Natural killer cell (primary cell): ENCODE results near the gene CDC42EP3. TPM values are rescaled to one million over a fixed set of nuclear protein-coding genes. Genes with fewer than 3 reads are reported as not detected.

Experiments used
- ATAC-seq, 3 donors: fragments of 150-1000 bp in 2 of 3; fragments of 200-7000 bp in 1 of 3; cut with Tn5 transposase; 1 replicate in 1 of 3; 2 replicates in 2 of 3; pipeline ENCODE4 v1.10.0; 2021; ENCODE audit warnings: mild to moderate bottlenecking in 2 of 3, moderate library complexity in 2 of 3
- DNase-seq, 2 donors: peaks; one replicate each; pipeline versions ENCODE4 v3.0.0 to v3.0.0-alpha.2; 2013 to 2021; ENCODE audit warnings: mixed read lengths in 1 of 2
- H3K27ac ChIP-seq: one replicate; pipeline ENCODE4 v1.5.1; 2013; ENCODE audit warnings: mild to moderate bottlenecking, low read length
- H3K27me3 ChIP-seq: one replicate; pipeline ENCODE4 v1.6.1; 2013; ENCODE audit warnings: low read length; ENCODE audit not compliant: control insufficient read depth, insufficient read depth
- H3K36me3 ChIP-seq: one replicate; pipeline ENCODE4 v1.6.1; 2013; ENCODE audit warnings: low read length; ENCODE audit not compliant: control insufficient read depth, insufficient read depth
- H3K4me1 ChIP-seq: one replicate; pipeline ENCODE4 v1.6.1; 2013; ENCODE audit warnings: low read length; ENCODE audit not compliant: control insufficient read depth, insufficient read depth
- H3K4me3 ChIP-seq: one replicate; pipeline ENCODE4 v1.5.1; 2013; ENCODE audit warnings: low read length
- H3K9me3 ChIP-seq: one replicate; pipeline ENCODE4 v1.6.1; 2013; ENCODE audit warnings: low read length; ENCODE audit not compliant: control insufficient read depth, insufficient read depth
- H3K27ac Mint-ChIP-seq, 2 donors: one replicate each; pipeline ENCODE4 v1.8.0; 2022; ENCODE audit warnings: mild to moderate bottlenecking in 2 of 2, mixed read lengths in 2 of 2, moderate library complexity in 1 of 2
- H3K27me3 Mint-ChIP-seq, 2 donors: one replicate each; pipeline ENCODE4 v1.8.0; 2022; ENCODE audit warnings: low read depth in 2 of 2, mixed read lengths in 2 of 2
- H3K36me3 Mint-ChIP-seq: one replicate; pipeline ENCODE4 v1.8.0; 2022; ENCODE audit warnings: mixed read lengths
- H3K4me1 Mint-ChIP-seq, 2 donors: one replicate each; pipeline ENCODE4 v1.8.0; 2022; ENCODE audit warnings: mixed read lengths in 2 of 2
- H3K4me3 Mint-ChIP-seq: one replicate; pipeline ENCODE4 v1.8.0; 2022; ENCODE audit warnings: mild to moderate bottlenecking, moderate library complexity, mixed read lengths
- H3K9me3 Mint-ChIP-seq, 2 donors: one replicate each; pipeline ENCODE4 v1.8.0; 2022; ENCODE audit warnings: mixed read lengths in 2 of 2
- WGBS: methylation state at CpG from one replicate; pipeline ENCODE4 v1.1.7; 2013; ENCODE audit warnings: missing lambda C conversion rate; ENCODE audit not compliant: insufficient coverage; 5-methylcytosine and 5-hydroxymethylcytosine counted together
- intact Hi-C: fragments of 100-400 bp; cut with micrococcal nuclease; formaldehyde crosslinking; loops from one replicate; pipeline ENCODE4 v1.14.2; 2022
- total RNA-seq, 4 donors: library from RNA; stranded (reverse); fragments of 120-200 nt in 1 of 4; gene quantifications; one replicate each; pipeline versions ENCODE4 v1.2.3 to v1.2.4, GENCODE V29; 2013 to 2022
- TF ChIP-seq, protein P1 (sequence below): fragments of 200-600 bp; IDR thresholded peaks from one replicate; pipeline ENCODE4 v1.8.0; 2022; ENCODE audit warnings: antibody characterized with exemption

CDC42EP3 gene
- total RNA-seq, 3 donors from 2014 or later (not counting 1 experiment from before 2014, with no cell fraction given): 73.9 to 105 (median 84.6) TPM

DNA sequence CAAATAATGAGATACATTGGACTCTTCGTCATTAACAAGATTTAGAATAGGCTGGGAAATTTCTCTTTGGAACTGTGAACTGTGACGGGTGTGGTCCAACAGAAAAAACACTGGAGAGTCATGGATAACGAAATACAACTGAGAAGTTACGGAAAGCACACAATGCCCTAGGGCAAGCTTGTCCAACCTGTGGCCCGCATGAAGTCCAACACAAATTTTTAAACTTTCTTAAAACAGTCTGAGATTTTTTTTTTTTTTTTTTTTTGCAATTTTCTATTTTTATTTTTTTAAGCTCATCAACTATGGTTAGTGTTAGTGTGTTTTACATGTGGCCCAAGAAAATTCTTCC is 27.7 kb downstream of the CDC42EP3 start:
- peaks cover 42% of the 10 kb centered on the region for H3K4me1 ChIP-seq
- peaks cover 80 to 85% of the 10 kb centered on the region in 2 donors for H3K4me1 Mint-ChIP-seq
- intact Hi-C loops: no loop called here
- H3K27me3 ChIP-seq: no peaks in the 10 kb centered on the region
- peaks cover 49% of the 10 kb centered on the region for H3K36me3 ChIP-seq
- H3K9me3 ChIP-seq: peaks cover 4% of the 10 kb centered on the region
- no peak for DNase-seq
- H3K27me3 Mint-ChIP-seq: no peaks in the 10 kb centered on the region
- TF ChIP-seq, protein P1, sequence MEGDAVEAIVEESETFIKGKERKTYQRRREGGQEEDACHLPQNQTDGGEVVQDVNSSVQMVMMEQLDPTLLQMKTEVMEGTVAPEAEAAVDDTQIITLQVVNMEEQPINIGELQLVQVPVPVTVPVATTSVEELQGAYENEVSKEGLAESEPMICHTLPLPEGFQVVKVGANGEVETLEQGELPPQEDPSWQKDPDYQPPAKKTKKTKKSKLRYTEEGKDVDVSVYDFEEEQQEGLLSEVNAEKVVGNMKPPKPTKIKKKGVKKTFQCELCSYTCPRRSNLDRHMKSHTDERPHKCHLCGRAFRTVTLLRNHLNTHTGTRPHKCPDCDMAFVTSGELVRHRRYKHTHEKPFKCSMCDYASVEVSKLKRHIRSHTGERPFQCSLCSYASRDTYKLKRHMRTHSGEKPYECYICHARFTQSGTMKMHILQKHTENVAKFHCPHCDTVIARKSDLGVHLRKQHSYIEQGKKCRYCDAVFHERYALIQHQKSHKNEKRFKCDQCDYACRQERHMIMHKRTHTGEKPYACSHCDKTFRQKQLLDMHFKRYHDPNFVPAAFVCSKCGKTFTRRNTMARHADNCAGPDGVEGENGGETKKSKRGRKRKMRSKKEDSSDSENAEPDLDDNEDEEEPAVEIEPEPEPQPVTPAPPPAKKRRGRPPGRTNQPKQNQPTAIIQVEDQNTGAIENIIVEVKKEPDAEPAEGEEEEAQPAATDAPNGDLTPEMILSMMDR: no peak
- peaks cover 28% of the 10 kb centered on the region for H3K36me3 Mint-ChIP-seq
- no peak for ATAC-seq
- H3K27ac ChIP-seq: no peak overlapping the region
- 97% methylated on average over 5 of the region's 5 CpGs for WGBS
- H3K4me3 ChIP-seq: no peak overlapping the region
- H3K9me3 Mint-ChIP-seq: no peaks in the 10 kb centered on the region
- peak overlapping the region; percentile 70 for H3K4me3 Mint-ChIP-seq
- H3K27ac Mint-ChIP-seq: peak overlapping the region; percentile 91 to 96

DNA sequence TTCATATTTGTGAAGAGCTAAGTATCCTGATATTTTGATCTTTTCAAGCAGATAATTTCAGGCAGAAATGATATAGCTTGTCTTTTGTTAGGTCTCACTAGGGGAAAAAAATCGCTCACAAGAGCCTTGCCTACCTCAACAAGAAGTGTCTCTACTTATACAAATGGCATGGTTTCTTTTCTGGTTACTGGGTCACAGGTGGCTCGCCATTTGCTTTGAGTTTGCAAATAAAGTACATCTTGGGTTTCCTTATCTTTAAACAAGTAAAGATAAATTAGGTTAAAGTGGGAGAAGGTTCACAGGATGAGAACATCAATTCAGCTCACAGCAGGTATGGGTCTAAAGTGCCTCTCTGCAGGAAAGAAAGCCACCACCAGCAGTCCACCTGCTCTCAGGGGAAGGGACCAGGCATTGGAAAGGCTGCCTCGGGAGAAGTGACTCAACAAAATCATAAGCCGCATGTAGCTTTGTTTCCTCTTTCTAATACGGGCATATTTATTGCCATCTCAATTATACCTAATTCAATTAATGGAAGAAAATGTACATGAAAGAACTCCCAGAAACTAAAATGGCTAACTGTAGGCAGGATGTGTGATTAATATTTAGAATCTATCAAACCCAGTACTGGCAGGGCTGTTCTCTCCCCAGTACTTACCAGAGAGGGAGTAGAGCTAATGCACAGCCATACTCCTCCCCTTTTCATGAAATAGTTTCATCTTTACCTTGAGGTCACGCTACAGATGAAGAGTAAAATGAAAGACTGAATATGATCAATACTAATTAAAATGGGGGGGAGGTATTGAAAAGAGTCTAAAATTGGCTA is 28.3 kb downstream of the CDC42EP3 start:
- peaks cover 77 to 82% of the 10 kb centered on the region in 2 donors for H3K4me1 Mint-ChIP-seq
- no peak for ATAC-seq
- no peaks in the 10 kb centered on the region for H3K27me3 ChIP-seq
- no peaks in the 10 kb centered on the region for H3K27me3 Mint-ChIP-seq
- H3K27ac ChIP-seq: peak overlapping the region; percentile 39
- no peak overlapping the region for H3K4me3 ChIP-seq
- peaks cover 37% of the 10 kb centered on the region for H3K4me1 ChIP-seq
- H3K36me3 Mint-ChIP-seq: peaks cover 28% of the 10 kb centered on the region
- intact Hi-C loops: no loop called here
- H3K36me3 ChIP-seq: peaks cover 49% of the 10 kb centered on the region
- 70% methylated on average over 4 of the region's 6 CpGs for WGBS
- peak overlapping the region; percentile 70 for H3K4me3 Mint-ChIP-seq
- H3K9me3 ChIP-seq: peaks cover 4% of the 10 kb centered on the region
- DNase-seq: no peak
- TF ChIP-seq, protein P1: no peak
- H3K27ac Mint-ChIP-seq: peak overlapping the region; percentile 91 to 96
- H3K9me3 Mint-ChIP-seq: no peaks in the 10 kb centered on the region

DNA sequence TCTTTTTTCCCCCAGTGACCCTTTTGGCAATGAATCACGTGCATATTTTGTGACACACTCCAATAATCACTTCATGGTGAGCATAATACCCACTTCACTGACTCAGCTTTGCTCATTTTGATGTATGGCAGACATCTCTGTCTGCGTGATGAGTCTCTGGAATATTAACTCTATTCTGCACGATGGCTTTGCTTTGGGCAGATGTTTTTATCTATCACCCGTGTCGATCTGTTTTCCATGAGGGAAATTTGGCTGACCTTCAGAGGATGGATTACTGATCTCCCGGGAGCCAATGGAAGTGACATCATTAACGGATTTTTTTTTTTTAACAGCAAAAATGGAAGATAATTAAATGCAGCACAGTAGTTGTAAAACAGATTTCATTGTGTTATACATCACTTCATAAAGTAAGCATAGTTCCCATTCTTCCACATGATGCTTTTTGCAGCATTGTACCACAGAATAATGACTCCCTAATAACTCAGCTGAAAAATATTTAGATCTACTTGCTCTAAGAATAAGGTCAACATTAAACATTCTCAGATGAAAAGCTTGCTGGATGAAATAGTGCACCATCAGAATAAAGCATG is 29.8 kb downstream of the CDC42EP3 start:
- H3K4me3 ChIP-seq: no peak overlapping the region
- 95% methylated on average over 7 of the region's 7 CpGs for WGBS
- TF ChIP-seq, protein P1: no peak
- intact Hi-C loops: no loop called here
- H3K27me3 Mint-ChIP-seq: no peaks in the 10 kb centered on the region
- peak overlapping the region; percentile 91 to 96 for H3K27ac Mint-ChIP-seq
- H3K4me1 Mint-ChIP-seq: peaks cover 75 to 80% of the 10 kb centered on the region in 2 donors
- H3K4me3 Mint-ChIP-seq: peak overlapping the region; percentile 13
- H3K4me1 ChIP-seq: peaks cover 33% of the 10 kb centered on the region
- peaks cover 46% of the 10 kb centered on the region for H3K36me3 ChIP-seq
- no peaks in the 10 kb centered on the region for H3K27me3 ChIP-seq
- ATAC-seq (no peak), DNase-seq (no peak)
- peaks cover 28% of the 10 kb centered on the region for H3K36me3 Mint-ChIP-seq
- no peak overlapping the region for H3K27ac ChIP-seq
- no peaks in the 10 kb centered on the region for H3K9me3 Mint-ChIP-seq
- no peaks in the 10 kb centered on the region for H3K9me3 ChIP-seq
